Epithelial cell of esophagus (primary cell): ENCODE results near the gene IL4R.
A peak's percentile ranks its signal among the peaks of the same experiment; 100 is the strongest.

ENCODE experiments used
- DNase-seq: peaks from one replicate; pipeline ENCODE4 v3.0.0; 2010; ENCODE audit warnings: low read depth
- H3K4me3 ChIP-seq: 2 replicates; pipeline ENCODE4 v1.5.1; 2011; ENCODE audit warnings: mild to moderate bottlenecking, low read length, control low read depth
- CTCF ChIP-seq: IDR thresholded peaks from 2 replicates; pipeline ENCODE4 v1.5.1; 2011; ENCODE audit warnings: low read depth, mild to moderate bottlenecking, low read length, control low read depth, inconsistent platforms; ENCODE audit not compliant: insufficient read depth; ENCODE audit errors: missing control alignments

The IL4R gene

GRCh38 chr16:27316038-27316680 lies 2.4 kb downstream of the IL4R start:
- no peak for TF ChIP-seq CTCF
- no peak overlapping the region for H3K4me3 ChIP-seq
- DNase-seq = no peak

DNA sequence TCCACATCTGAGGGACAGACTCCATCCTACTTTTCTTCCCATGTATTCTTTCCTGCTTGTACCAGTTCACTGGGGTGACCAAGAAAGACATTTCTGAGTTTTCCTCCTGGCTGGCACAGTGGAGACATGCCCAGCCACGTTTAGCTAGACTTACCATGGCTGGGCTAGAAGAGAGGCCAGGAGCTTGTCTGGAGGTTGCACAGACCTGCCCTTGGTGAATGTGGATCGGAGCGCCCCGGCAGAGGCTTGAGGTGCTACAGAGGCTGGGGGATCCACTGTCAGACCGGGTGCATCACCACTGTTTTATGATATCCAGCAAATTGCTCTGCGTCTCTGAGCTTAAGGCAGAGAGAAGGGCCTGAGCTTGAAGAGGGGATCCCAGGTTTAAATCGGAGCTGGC lies 3.5 kb downstream of the IL4R start:
- no peak for TF ChIP-seq CTCF
- peak; percentile 95 for DNase-seq
- H3K4me3 ChIP-seq = peak overlapping the region; percentile 23

DNA sequence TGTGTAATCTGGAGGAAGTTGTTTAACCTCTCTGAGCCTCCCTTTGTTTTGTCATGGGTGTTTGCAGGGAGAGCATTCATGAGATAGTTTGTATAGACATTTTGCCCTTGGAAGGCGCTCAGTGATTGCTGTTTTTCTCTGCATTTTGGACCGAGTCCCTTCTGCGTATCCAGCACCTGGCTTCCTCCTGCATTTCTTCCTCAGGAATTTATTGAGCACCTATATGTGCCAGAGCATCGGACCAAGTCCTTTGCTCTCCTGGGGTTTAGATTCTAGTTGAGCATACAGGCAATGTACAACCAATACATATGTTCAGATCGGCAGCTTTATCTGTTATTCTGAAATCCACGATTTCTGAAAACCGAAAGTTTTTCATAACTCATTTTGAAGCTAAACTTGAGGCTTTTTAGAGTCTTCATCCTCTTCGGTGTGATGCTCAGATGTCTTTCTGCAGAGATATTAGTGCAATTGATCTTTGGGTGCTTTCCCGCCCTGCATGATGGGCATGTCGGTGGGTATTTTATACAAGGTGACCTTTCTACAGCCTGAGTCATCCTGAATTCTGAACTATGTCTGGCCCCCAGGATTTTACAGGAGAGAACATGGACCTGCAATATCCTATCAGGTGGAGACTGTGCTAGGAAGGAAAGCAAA lies 4.1 kb downstream of the IL4R start:
- DNase-seq = no peak
- no peak for TF ChIP-seq CTCF
- peak overlapping the region; percentile 23 for H3K4me3 ChIP-seq

DNA sequence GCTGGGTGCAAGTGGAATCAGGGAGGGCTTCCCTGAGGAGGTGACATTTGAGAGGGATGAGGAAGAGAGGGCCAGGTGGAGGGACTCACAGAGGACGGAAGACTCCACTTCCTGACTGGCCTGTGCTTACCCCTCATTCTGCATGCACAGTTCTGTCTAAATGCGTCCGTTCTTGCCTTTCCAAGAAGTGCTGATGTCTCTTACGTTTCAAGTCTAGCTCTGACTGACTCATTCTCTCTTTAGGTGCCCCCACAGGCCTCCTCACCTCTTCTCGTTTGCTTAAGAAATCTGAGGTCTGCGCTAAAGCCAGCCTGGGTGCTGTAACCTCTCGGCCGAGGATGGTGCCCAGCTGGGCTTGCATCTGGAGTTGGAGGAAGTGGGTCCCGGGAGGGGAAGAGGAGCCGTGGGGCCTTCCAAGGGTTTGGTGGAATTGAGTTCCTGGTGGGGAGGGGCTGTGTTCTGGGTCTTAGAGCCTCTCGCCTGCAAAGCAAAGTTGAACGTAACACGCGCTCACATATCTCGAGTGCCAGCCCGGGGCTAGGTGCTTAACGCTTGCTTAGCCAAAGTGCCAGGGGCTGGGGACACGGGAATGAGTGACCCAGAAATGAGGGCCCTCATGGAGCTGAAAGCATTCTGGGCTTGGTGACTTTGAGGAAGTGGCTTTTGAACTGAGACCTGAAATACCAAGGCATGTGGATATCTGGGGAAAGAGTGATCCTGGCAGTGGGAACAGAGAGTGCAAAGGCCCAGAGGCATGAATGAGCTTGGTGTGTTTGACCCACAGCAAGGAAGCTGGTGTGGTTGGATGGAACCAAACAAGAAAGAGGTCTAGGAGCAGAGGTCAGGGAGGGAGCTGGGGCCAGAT lies 4.8 kb downstream of the IL4R start:
- TF ChIP-seq CTCF = no peak
- DNase-seq = peak; percentile 97
- H3K4me3 ChIP-seq = no peak overlapping the region

- TF ChIP-seq CTCF = no peak
- DNase-seq = no peak
- no peak overlapping the region for H3K4me3 ChIP-seq
Measured at GRCh38 chr16:27319257-27319965, 5.6 kb downstream of the IL4R start.

- no peak overlapping the region for H3K4me3 ChIP-seq
- DNase-seq = no peak
- no peak for TF ChIP-seq CTCF
Measured at GRCh38 chr16:27320261-27321012, 6.7 kb downstream of the IL4R start.
